Motor neuron (in vitro differentiated cells): ENCODE data around the gene TAS2R41. TPM values are rescaled to one million over a fixed set of nuclear protein-coding genes. Genes with fewer than 3 reads are reported as not detected.
A peak's percentile ranks its signal among the peaks of the same experiment; 100 is the strongest.

Experiments used
- ATAC-seq, 8 experiments: fragments of 200-7000 bp; cut with Tn5 transposase; replicated peaks in 6 of 8; 2 replicates each; pipeline ENCODE4 v1.8.0; 2021; ENCODE audit warnings: mild to moderate bottlenecking in 8 of 8, moderate library complexity in 8 of 8
- H3K27ac ChIP-seq, 2 donors: fragments of 250-450 bp; sonication (Bioruptor Pico); 2 replicates each; pipeline ENCODE4 v1.9.0; 2021; ENCODE audit warnings: antibody characterized with exemption in 2 of 2, mild to moderate bottlenecking in 2 of 2, moderate library complexity in 1 of 2
- H3K4me1 ChIP-seq, 2 donors: fragments of 250-450 bp; sonication (Bioruptor Pico); replicated peaks in 1 of 2; 2 replicates each; pipeline ENCODE4 v1.6.1; 2021; ENCODE audit warnings: antibody characterized with exemption in 2 of 2, mild to moderate bottlenecking in 2 of 2, moderate library complexity in 1 of 2
- H3K4me3 ChIP-seq, 5 donors: fragments of 250-450 bp; sonication (Bioruptor Pico); 2 replicates each; pipeline ENCODE4 v1.9.0; 2021; ENCODE audit warnings: antibody characterized with exemption in 5 of 5, mild to moderate bottlenecking in 5 of 5, moderate library complexity in 4 of 5
- WGBS, 10 experiments: fragments of 450-650 bp; shearing (Covaris generic); methylation state at CpG; one replicate each; pipeline ENCODE4 v1.0.0; 2022; 5-methylcytosine and 5-hydroxymethylcytosine counted together
- in situ Hi-C, 9 experiments: fragments of 400-800 bp; cut with MboI; loops; one replicate each; pipeline ENCODE4 v1.15.0; 2021; ENCODE audit warnings: low sequenced_read_pairs in 9 of 9, low pct_unique_long_range_greater_than_20kb in 2 of 9; ENCODE audit not compliant: unreplicated experiment in 9 of 9
- total RNA-seq, 8 experiments: library from RNA; unstranded; fragments of 300-600 nt; gene quantifications; 2 replicates each; pipeline versions ENCODE4 v1.2.3 to v1.2.4, GENCODE V29; 2022

The TAS2R41 gene
- total RNA-seq, 8 experiments from 2014 or later: 1.1 TPM; not detected in 7

GRCh38 chr7:143444785-143445184 is 32.9 kb upstream of the TAS2R41 start:
- H3K4me3 ChIP-seq: no peak overlapping the region
- ATAC-seq: peak in 1 of 8 experiments; percentile 12
- peaks cover 14 to 15% of the 10 kb centered on the region in 2 donors for H3K4me1 ChIP-seq
- in situ Hi-C loops: loop anchor here in 1 of 9 experiments (25.0 kb wide), 1 partner anchor 432 kb away; no protein-coding TSS in a partner anchor
- H3K27ac ChIP-seq: no peak overlapping the region
- 57 to 100% (median 100%) methylated on average over 1 of the region's 1 CpG; no CpG with 5 or more reads in 6 of the 10 experiments for WGBS, 10 experiments

GRCh38 chr7:143447466-143447865 is 30.2 kb upstream of the TAS2R41 start:
- Histone ChIP-seq H3K4me1 (peaks cover 14 to 15% of the 10 kb centered on the region in 2 donors), H3K4me3 (no peak overlapping the region), H3K27ac (no peak overlapping the region)
- ATAC-seq: peak in 5 of 8 experiments; percentile 30 to 70 (median 63)
- 0 to 100% (median 0%) methylated on average over 1 to 3 of the region's 3 CpGs; no CpG with 5 or more reads in 3 of the 10 experiments for WGBS, 10 experiments
- in situ Hi-C loops: loop anchor here in 1 of 9 experiments (25.0 kb wide), 1 partner anchor 435 kb away; no protein-coding TSS in a partner anchor

- WGBS, 10 experiments: 50 to 96% (median 88%) methylated on average over 1 to 5 of the region's 5 CpGs; no CpG with 5 or more reads in 2 of the 10 experiments
- ATAC-seq: no peak
- in situ Hi-C loops: loop anchor here in 1 of 9 experiments (25.0 kb wide), 1 partner anchor 436 kb away; no protein-coding TSS in a partner anchor
Measured at GRCh38 chr7:143448429-143448828, 29.2 kb upstream of the TAS2R41 start.

DNA sequence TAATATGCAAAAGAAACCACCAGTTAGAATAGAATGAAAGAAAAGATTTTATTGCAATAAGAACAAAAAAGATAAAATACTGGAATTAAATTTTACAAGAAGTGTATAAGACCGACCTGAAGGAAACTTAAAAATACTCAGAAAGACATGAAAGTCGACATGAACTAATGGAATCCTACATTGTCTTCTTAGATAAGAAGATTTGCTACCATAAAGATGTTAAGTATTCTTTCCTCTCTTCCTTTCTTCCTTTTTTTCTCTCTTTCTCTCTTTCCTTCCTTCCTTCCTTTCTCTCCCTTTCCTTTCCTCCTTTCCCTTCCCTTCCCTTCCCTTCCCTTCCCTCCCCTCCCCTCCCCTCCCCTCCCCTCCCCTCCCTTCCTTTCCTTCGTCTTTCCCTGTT is 27.9 kb upstream of the TAS2R41 start:
- H3K4me3 ChIP-seq: no peak overlapping the region
- in situ Hi-C loops: loop anchor here in 1 of 9 experiments (25.0 kb wide), 1 partner anchor 437 kb away; no protein-coding TSS in a partner anchor
- 40 to 100% (median 75%) methylated on average over 1 to 2 of the region's 3 CpGs; no CpG with 5 or more reads in 3 of the 10 experiments for WGBS, 10 experiments
- no peak overlapping the region for H3K27ac ChIP-seq
- no peak for ATAC-seq
- peaks cover 10 to 12% of the 10 kb centered on the region in 2 donors for H3K4me1 ChIP-seq

More at GRCh38 chr7:143448429-143448828, 29.2 kb upstream of the TAS2R41 start:
- Histone ChIP-seq H3K4me3 (no peak overlapping the region), H3K27ac (no peak overlapping the region), H3K4me1 (peaks cover 14 to 15% of the 10 kb centered on the region in 2 donors)

DNA sequence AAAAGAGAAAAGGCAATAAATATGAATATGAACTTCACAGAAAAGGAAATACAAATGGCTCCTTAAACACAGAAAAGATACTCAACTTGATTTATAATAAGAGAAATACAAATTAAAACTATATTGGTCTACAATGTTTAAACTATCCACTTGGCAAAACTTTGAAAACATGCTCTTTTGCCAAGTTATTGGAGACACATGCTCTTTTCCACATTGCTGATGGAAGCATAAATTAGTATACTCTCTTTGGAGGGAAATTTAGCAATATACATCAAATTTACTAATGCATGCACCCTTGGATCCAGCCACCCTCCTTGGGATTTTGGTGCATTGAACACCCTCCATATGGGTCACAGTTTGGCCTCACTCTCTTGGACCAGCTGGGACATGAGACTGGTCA is 26.6 kb upstream of the TAS2R41 start:
- peaks cover 7 to 10% of the 10 kb centered on the region in 2 donors for H3K4me1 ChIP-seq
- ATAC-seq: no peak
- in situ Hi-C loops: no loop called here
- H3K4me3 ChIP-seq: no peak overlapping the region
- no peak overlapping the region for H3K27ac ChIP-seq

DNA sequence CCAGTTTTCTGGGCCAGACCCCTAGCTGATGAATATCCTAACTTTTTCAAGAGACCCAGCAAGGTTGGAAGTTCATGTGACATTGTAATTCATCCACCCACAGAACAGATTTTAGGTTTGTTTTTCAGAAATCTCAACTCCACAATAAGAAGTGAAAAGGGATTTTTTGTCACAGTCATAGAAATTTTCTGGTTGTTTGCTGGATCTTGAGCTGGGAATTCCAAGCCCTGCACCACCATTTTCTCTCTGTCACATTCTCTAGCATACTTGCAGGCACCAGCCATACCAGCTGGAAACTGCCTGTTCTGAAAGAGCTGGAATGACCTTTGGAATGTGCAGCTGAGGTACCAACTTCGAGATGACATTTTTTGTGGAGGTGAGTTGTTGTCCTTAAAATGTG is 25.9 kb upstream of the TAS2R41 start:
- WGBS, 10 experiments: 83 to 100% (median 100%) methylated on average over 1 of the region's 1 CpG; no CpG with 5 or more reads in 7 of the 10 experiments
- H3K4me3 ChIP-seq: no peak overlapping the region
- H3K4me1 ChIP-seq: peaks cover 7 to 10% of the 10 kb centered on the region in 2 donors
- in situ Hi-C loops: no loop called here
- ATAC-seq: no peak
- no peak overlapping the region for H3K27ac ChIP-seq

DNA sequence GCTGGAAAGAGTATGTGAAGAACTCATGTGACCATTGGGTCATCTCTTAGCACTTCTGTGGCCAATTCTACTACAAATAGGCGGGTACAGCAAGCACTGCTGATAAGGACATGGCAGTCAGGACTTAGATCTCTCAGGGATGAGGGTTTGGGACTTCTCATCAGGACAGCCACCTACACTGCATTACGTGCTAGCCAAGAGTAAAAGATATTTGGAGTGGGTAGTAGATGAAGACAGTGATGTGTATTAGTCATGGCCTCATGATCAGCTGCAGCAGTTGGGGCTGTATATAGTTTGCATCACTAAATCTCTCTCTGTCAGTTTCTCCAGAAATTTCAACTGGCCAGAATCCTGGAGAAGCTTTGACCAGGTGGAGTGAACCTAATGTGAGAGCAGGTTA is 25.2 kb upstream of the TAS2R41 start:
- Histone ChIP-seq H3K4me3 (no peak overlapping the region), H3K27ac (no peak overlapping the region), H3K4me1 (peaks cover 5 to 7% of the 10 kb centered on the region in 2 donors)
- ATAC-seq: no peak
- 40 to 100% (median 83%) methylated on average over 1 to 2 of the region's 2 CpGs; no CpG with 5 or more reads in 5 of the 10 experiments for WGBS, 10 experiments
- in situ Hi-C loops: no loop called here

DNA sequence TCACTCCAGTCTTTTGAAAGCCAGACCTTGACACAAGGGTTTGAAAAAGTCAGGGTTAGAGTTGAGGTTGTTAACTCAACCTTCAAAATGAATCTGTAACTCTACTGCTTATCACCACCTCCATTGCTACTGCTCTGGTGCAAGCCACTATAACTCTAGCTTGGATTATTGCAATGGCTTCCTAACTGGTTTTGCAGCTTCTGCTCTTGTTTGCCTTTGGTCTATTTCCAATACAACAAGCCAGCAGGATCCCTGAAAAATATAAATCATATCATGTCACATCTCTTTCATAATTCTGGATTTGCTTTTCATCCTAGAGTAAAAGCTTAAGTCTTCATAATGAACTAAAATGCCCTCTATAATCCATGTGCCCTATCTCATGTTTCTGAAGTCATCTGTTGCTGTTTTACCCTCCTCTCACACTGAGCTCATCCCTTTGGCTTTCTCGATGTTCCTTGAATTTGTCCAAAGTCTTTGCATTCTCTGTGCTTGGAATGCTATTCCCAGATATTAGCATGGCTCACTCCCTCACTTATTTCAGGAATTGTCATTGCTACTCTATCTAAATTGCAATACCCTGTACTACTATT is 23.5 kb upstream of the TAS2R41 start:
- H3K4me3 ChIP-seq: no peak overlapping the region
- ATAC-seq: no peak
- peaks cover 4 to 5% of the 10 kb centered on the region in 2 donors for H3K4me1 ChIP-seq
- no peak overlapping the region for H3K27ac ChIP-seq
- in situ Hi-C loops: no loop called here
- 0 to 100% (median 81%) methylated on average over 1 of the region's 1 CpG; no CpG with 5 or more reads in 2 of the 10 experiments for WGBS, 10 experiments

DNA sequence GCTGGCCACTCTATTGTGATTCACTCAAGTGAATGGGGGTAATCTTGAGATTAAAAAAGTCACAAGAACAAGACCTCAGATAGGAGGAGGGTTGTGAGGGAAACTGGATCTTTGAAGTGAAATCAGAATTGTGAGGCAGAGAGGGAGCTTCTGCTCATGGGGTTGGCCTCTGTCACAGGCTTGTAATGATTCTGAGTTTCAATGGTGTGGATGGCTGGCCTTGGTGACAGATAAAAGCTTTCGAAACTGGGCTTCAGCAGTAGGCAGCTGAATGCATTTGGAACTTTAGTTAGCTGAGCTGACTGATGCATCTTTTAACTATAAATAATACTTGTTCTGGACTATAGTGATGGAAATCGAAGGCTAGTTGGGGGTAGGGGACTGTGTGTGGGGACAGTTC is 22.2 kb upstream of the TAS2R41 start:
- peaks cover 4 to 5% of the 10 kb centered on the region in 2 donors for H3K4me1 ChIP-seq
- in situ Hi-C loops: no loop called here
- no peak overlapping the region for H3K4me3 ChIP-seq
- WGBS, 10 experiments: 38 to 94% (median 67%) methylated on average over 1 to 2 of the region's 2 CpGs
- no peak for ATAC-seq
- no peak overlapping the region for H3K27ac ChIP-seq

GRCh38 chr7:143455942-143456341 is 21.7 kb upstream of the TAS2R41 start:
- Histone ChIP-seq H3K4me3 (no peak overlapping the region), H3K4me1 (peaks cover 4 to 5% of the 10 kb centered on the region in 2 donors), H3K27ac (no peak overlapping the region)
- 78 to 100% (median 94%) methylated on average over 1 to 4 of the region's 4 CpGs; no CpG with 5 or more reads in 1 of the 10 experiments for WGBS, 10 experiments
- in situ Hi-C loops: no loop called here
- no peak for ATAC-seq

- no peak for ATAC-seq
- WGBS, 10 experiments: 0 to 88% (median 63%) methylated on average over 2 to 4 of the region's 4 CpGs
- Histone ChIP-seq H3K4me1 (peaks cover 4 to 5% of the 10 kb centered on the region in 2 donors), H3K27ac (no peak overlapping the region), H3K4me3 (no peak overlapping the region)
- in situ Hi-C loops: no loop called here
Measured at GRCh38 chr7:143456992-143457793, 20.5 kb upstream of the TAS2R41 start.

DNA sequence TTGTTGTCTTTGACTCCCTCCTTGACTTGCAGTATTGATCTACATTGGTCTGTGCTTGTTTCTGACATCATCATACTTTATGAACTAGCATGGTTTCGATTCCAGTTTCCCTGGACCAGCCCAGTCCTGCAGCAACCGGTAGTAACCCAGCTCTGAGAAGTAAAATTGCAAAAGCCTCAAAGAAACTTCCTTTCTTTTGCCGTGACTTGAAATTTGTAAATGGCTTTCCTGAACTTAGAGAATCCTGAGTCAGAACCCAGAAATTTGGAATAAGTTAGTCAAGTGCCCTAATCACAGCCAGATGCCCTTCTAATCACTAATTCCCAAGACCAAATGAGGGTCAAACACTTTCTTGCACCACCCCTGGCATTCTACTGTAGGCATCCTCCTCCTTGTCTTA is 19.4 kb upstream of the TAS2R41 start:
- in situ Hi-C loops: no loop called here
- H3K4me1 ChIP-seq: peaks cover 4 to 5% of the 10 kb centered on the region in 2 donors
- WGBS, 10 experiments: 0 to 100% (median 90%) methylated on average over 1 to 3 of the region's 3 CpGs; no CpG with 5 or more reads in 1 of the 10 experiments
- no peak overlapping the region for H3K27ac ChIP-seq
- no peak overlapping the region for H3K4me3 ChIP-seq
- peak in 2 of 8 experiments; percentile 85 for ATAC-seq

GRCh38 chr7:143458681-143459080 is 19.0 kb upstream of the TAS2R41 start:
- no peak overlapping the region for H3K27ac ChIP-seq
- in situ Hi-C loops: no loop called here
- no peak for ATAC-seq
- peaks cover 4 to 5% of the 10 kb centered on the region in 2 donors for H3K4me1 ChIP-seq
- no peak overlapping the region for H3K4me3 ChIP-seq
- WGBS, 10 experiments: 20 to 100% (median 70%) methylated on average over 1 to 3 of the region's 3 CpGs; no CpG with 5 or more reads in 1 of the 10 experiments
